Measurements from ENCODE around the gene ANXA2.
"Not testable (repeated sequence)": the region's sequence is repeated elsewhere in the genome, so short reads cannot be mapped to it uniquely, and the experiment has no call there.

The ANXA2 gene

GRCh38 chr15:60408463-60408981, 10.7 kb upstream of the ANXA2 start:
- DNase-seq = no peak

GRCh38 chr15:60407415-60407805, 9.6 kb upstream of the ANXA2 start:
- no peak for DNase-seq

GRCh38 chr15:60406513-60407414, 9.0 kb upstream of the ANXA2 start:
- no peak for DNase-seq

GRCh38 chr15:60405399-60405798, 7.6 kb upstream of the ANXA2 start:
- no peak for DNase-seq

- not testable (repeated sequence) for DNase-seq
These were observed 6.6 kb upstream of the ANXA2 start for GRCh38 chr15:60404351-60404750.

GRCh38 chr15:60400944-60401343, 3.2 kb upstream of the ANXA2 start:
- no peak for DNase-seq

- DNase-seq = no peak
These were observed 2.1 kb upstream of the ANXA2 start for GRCh38 chr15:60399931-60400330.

GRCh38 chr15:60399246-60399915, 1.6 kb upstream of the ANXA2 start:
- no peak for DNase-seq

GRCh38 chr15:60396958-60397771, 621 bp downstream of the ANXA2 start:
- no peak for DNase-seq

- DNase-seq = no peak
These were observed 1.2 kb downstream of the ANXA2 start for GRCh38 chr15:60396560-60396957.

- DNase-seq = no peak
These were observed 1.7 kb downstream of the ANXA2 start for GRCh38 chr15:60396100-60396499.

- DNase-seq = no peak
These were observed 2.3 kb downstream of the ANXA2 start for GRCh38 chr15:60395276-60396011.

- no peak for DNase-seq
These were observed 3.1 kb downstream of the ANXA2 start for GRCh38 chr15:60394689-60395097.

GRCh38 chr15:60392986-60393790, 4.6 kb downstream of the ANXA2 start:
- no peak for DNase-seq

- DNase-seq = no peak
These were observed 5.2 kb downstream of the ANXA2 start for GRCh38 chr15:60392601-60392985.

GRCh38 chr15:60391722-60392315, 6.0 kb downstream of the ANXA2 start:
- DNase-seq = no peak

- no peak for DNase-seq
These were observed 6.8 kb downstream of the ANXA2 start for GRCh38 chr15:60390871-60391501.

GRCh38 chr15:60390231-60390630, 7.6 kb downstream of the ANXA2 start:
- DNase-seq = no peak

- DNase-seq = no peak
These were observed 8.3 kb downstream of the ANXA2 start for GRCh38 chr15:60389261-60390077.

GRCh38 chr15:60387321-60387720, 10.5 kb downstream of the ANXA2 start:
- no peak for DNase-seq
